Measurements from ENCODE around the gene TEX14.
"Not testable (repeated sequence)": the region's sequence is repeated elsewhere in the genome, so short reads cannot be mapped to it uniquely, and the experiment has no call there.

TEX14 gene

GRCh38 chr17:58615768-58616659 lies 75.8 kb downstream of the TEX14 start:
- DNase-seq (ENCODE audit: low read depth) = no peak
- no peak overlapping the region for H3K4me3 ChIP-seq (ENCODE audit: low read depth, low read length)

GRCh38 chr17:58614859-58615459 lies 76.9 kb downstream of the TEX14 start:
- no peak for DNase-seq (ENCODE audit: low read depth)
- H3K4me3 ChIP-seq (ENCODE audit: low read depth, low read length) = no peak overlapping the region

GRCh38 chr17:58611331-58611730 lies 80.5 kb downstream of the TEX14 start:
- DNase-seq (ENCODE audit: low read depth) = no peak
- no peak overlapping the region for H3K4me3 ChIP-seq (ENCODE audit: low read depth, low read length)

GRCh38 chr17:58606934-58607333 lies 84.9 kb downstream of the TEX14 start:
- DNase-seq (ENCODE audit: low read depth) = no peak
- H3K4me3 ChIP-seq (ENCODE audit: low read depth, low read length) = no peak overlapping the region

GRCh38 chr17:58605986-58606385 lies 85.9 kb downstream of the TEX14 start:
- no peak for DNase-seq (ENCODE audit: low read depth)
- H3K4me3 ChIP-seq (ENCODE audit: low read depth, low read length) = no peak overlapping the region

GRCh38 chr17:58605470-58605869 lies 86.4 kb downstream of the TEX14 start:
- no peak for DNase-seq (ENCODE audit: low read depth)
- no peak overlapping the region for H3K4me3 ChIP-seq (ENCODE audit: low read depth, low read length)

GRCh38 chr17:58601976-58602375 lies 89.9 kb downstream of the TEX14 start:
- DNase-seq (ENCODE audit: low read depth) = no peak
- H3K4me3 ChIP-seq (ENCODE audit: low read depth, low read length) = no peak overlapping the region

- no peak for DNase-seq (ENCODE audit: low read depth)
Measured at GRCh38 chr17:58597371-58597770, 94.5 kb downstream of the TEX14 start.

GRCh38 chr17:58595194-58595792 lies 96.6 kb downstream of the TEX14 start:
- no peak for DNase-seq (ENCODE audit: low read depth)
- H3K4me3 ChIP-seq (ENCODE audit: low read depth, low read length) = no peak overlapping the region

More at GRCh38 chr17:58597371-58597770, 94.5 kb downstream of the TEX14 start:
- no peak overlapping the region for H3K4me3 ChIP-seq (ENCODE audit: low read depth, low read length)

GRCh38 chr17:58593123-58593522 lies 98.7 kb downstream of the TEX14 start:
- no peak for DNase-seq (ENCODE audit: low read depth)
- no peak overlapping the region for H3K4me3 ChIP-seq (ENCODE audit: low read depth, low read length)

- H3K4me3 ChIP-seq (ENCODE audit: low read depth, low read length) = no peak overlapping the region
- DNase-seq (ENCODE audit: low read depth) = no peak
Measured at GRCh38 chr17:58591455-58591854, 100.4 kb downstream of the TEX14 start.

- no peak overlapping the region for H3K4me3 ChIP-seq (ENCODE audit: low read depth, low read length)
- DNase-seq (ENCODE audit: low read depth) = no peak
Measured at GRCh38 chr17:58590377-58590776, 101.5 kb downstream of the TEX14 start.

- no peak for DNase-seq (ENCODE audit: low read depth)
- no peak overlapping the region for H3K4me3 ChIP-seq (ENCODE audit: low read depth, low read length)
Measured at GRCh38 chr17:58587713-58588117, 104.1 kb downstream of the TEX14 start.

GRCh38 chr17:58586009-58586644 lies 105.7 kb downstream of the TEX14 start:
- DNase-seq (ENCODE audit: low read depth) = no peak
- no peak overlapping the region for H3K4me3 ChIP-seq (ENCODE audit: low read depth, low read length)

GRCh38 chr17:58585554-58585953 lies 106.3 kb downstream of the TEX14 start:
- no peak overlapping the region for H3K4me3 ChIP-seq (ENCODE audit: low read depth, low read length)
- no peak for DNase-seq (ENCODE audit: low read depth)

GRCh38 chr17:58583486-58583885 lies 108.4 kb downstream of the TEX14 start:
- no peak overlapping the region for H3K4me3 ChIP-seq (ENCODE audit: low read depth, low read length)
- DNase-seq (ENCODE audit: low read depth) = no peak

GRCh38 chr17:58582718-58583117 lies 109.1 kb downstream of the TEX14 start:
- not testable (repeated sequence) for DNase-seq (ENCODE audit: low read depth); H3K4me3 ChIP-seq (ENCODE audit: low read depth, low read length)

GRCh38 chr17:58580671-58581070 lies 111.2 kb downstream of the TEX14 start:
- DNase-seq (ENCODE audit: low read depth) = no peak

GRCh38 chr17:58577696-58578095 lies 114.1 kb downstream of the TEX14 start:
- no peak overlapping the region for H3K4me3 ChIP-seq (ENCODE audit: low read depth, low read length)
- no peak for DNase-seq (ENCODE audit: low read depth)

More at GRCh38 chr17:58580671-58581070, 111.2 kb downstream of the TEX14 start:
- no peak overlapping the region for H3K4me3 ChIP-seq (ENCODE audit: low read depth, low read length)

All from skeletal muscle cell (primary cell).